OCI-LY1 (cell line): ENCODE measurements around the gene RBM24.

Experiments
- H2AFZ ChIP-seq: fragments of 200-600 bp; sonication (generic), shearing (Covaris generic); 2 replicates; pipeline ENCODE4 v1.6.0; 2014; ENCODE audit warnings: antibody characterized with exemption, mild to moderate bottlenecking, low read length
- H3F3A ChIP-seq: fragments of 200-600 bp; sonication (generic), shearing (Covaris generic); 2 replicates; pipeline ENCODE4 v1.6.0; 2014; ENCODE audit warnings: mild to moderate bottlenecking, antibody characterized with exemption, low read length, moderate library complexity; ENCODE audit not compliant: insufficient read depth
- H3K27ac ChIP-seq: fragments of 200-600 bp; sonication (generic); 2 replicates; pipeline ENCODE4 v1.5.1; 2014; ENCODE audit warnings: low read length, mixed run types, mild to moderate bottlenecking, low read depth; ENCODE audit not compliant: poor library complexity, severe bottlenecking
- H3K27me3 ChIP-seq: fragments of 200-600 bp; sonication (generic); 2 replicates; pipeline ENCODE4 v1.6.0; 2014; ENCODE audit warnings: antibody characterized with exemption, mild to moderate bottlenecking, low read length, moderate library complexity; ENCODE audit not compliant: insufficient read depth
- H3K36me3 ChIP-seq: fragments of 200-600 bp; sonication (generic); 2 replicates; pipeline ENCODE4 v1.6.1; 2014; ENCODE audit warnings: mild to moderate bottlenecking, antibody characterized with exemption, low read length, moderate library complexity, mixed read lengths; ENCODE audit not compliant: insufficient read depth
- H3K4me1 ChIP-seq: fragments of 200-600 bp; sonication (generic); 2 replicates; pipeline ENCODE4 v1.5.1; 2014; ENCODE audit warnings: mild to moderate bottlenecking, low read length, moderate library complexity; ENCODE audit not compliant: insufficient read depth, severe bottlenecking
- H3K4me2 ChIP-seq: fragments of 200-600 bp; sonication (generic), shearing (Covaris generic); 2 replicates; pipeline ENCODE4 v1.6.1; 2014; ENCODE audit warnings: low read length
- H3K4me3 ChIP-seq: fragments of 200-600 bp; sonication (generic); 2 replicates; pipeline ENCODE4 v1.5.1; 2014; ENCODE audit warnings: low read length, low read depth, mild to moderate bottlenecking, mixed read lengths; ENCODE audit not compliant: poor library complexity, severe bottlenecking
- H3K79me2 ChIP-seq: fragments of 200-600 bp; shearing (Covaris generic); 2 replicates; pipeline ENCODE4 v1.6.1; 2016; ENCODE audit warnings: mixed run types, low read length, mixed read lengths; ENCODE audit not compliant: insufficient read depth
- H3K9ac ChIP-seq: fragments of 200-600 bp; sonication (generic), shearing (Covaris generic); 2 replicates; pipeline ENCODE4 v1.6.1; 2014; ENCODE audit warnings: mild to moderate bottlenecking, low read length, mixed read lengths
- H3K9me2 ChIP-seq: fragments of 200-600 bp; sonication (generic), shearing (Covaris generic); 2 replicates; pipeline ENCODE4 v1.6.1; 2014; ENCODE audit warnings: low read depth, mild to moderate bottlenecking, low read length, mixed read lengths
- H3K9me3 ChIP-seq: fragments of 200-600 bp; shearing (Covaris generic); 2 replicates; pipeline ENCODE4 v1.6.1; 2014; ENCODE audit warnings: low read length, mixed read lengths
- H4K20me1 ChIP-seq: fragments of 200-600 bp; sonication (generic), shearing (Covaris generic); 2 replicates; pipeline ENCODE4 v1.6.0; 2016; ENCODE audit warnings: mild to moderate bottlenecking, low read length; ENCODE audit not compliant: insufficient read depth
- EZH2 ChIP-seq: fragments of 200-600 bp; sonication (generic), shearing (Covaris generic); IDR thresholded peaks from 2 replicates; pipeline ENCODE4 v1.8.0; 2017; ENCODE audit warnings: borderline replicate concordance, mixed run types, mild to moderate bottlenecking, antibody characterized with exemption, low read length, moderate library complexity, mixed read lengths
- TF ChIP-seq, protein P1 (sequence below): fragments of 200-600 bp; sonication (generic), shearing (Covaris generic); IDR thresholded peaks from 2 replicates; pipeline ENCODE4 v1.5.1; 2017; ENCODE audit warnings: mild to moderate bottlenecking, antibody characterized with exemption, low read length, moderate library complexity, mixed read lengths

The RBM24 gene

DNA sequence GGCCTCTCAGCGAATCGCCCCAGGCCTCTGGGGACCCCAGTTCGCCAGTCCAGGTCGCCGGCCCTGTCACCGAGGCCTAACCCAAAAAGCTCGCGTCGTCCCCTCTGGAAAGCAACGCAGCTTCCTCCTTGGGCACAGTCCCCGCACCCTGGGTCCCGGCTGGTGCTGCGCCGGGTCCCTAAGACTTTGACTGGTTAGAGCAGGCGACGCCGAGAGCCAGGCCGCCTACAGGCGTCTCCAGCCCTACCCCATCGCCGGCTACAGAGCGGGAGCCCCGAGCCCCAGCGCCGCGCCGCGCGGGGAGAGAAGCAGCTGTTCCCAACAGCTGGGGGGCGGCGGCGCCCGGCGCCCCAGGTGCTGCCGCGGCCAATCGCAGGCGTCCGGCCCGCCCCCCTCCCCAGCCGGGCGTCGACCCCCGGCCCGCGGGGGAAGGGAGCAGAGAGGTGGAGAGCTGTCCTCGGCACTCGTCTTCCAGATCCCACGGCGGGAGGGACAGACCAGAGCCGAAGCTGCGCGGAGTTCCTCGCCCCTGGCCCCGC lies 540 bp upstream of the RBM24 start:
- H4K20me1 ChIP-seq, result no peaks in the 10 kb centered on the region
- TF ChIP-seq, protein P1, sequence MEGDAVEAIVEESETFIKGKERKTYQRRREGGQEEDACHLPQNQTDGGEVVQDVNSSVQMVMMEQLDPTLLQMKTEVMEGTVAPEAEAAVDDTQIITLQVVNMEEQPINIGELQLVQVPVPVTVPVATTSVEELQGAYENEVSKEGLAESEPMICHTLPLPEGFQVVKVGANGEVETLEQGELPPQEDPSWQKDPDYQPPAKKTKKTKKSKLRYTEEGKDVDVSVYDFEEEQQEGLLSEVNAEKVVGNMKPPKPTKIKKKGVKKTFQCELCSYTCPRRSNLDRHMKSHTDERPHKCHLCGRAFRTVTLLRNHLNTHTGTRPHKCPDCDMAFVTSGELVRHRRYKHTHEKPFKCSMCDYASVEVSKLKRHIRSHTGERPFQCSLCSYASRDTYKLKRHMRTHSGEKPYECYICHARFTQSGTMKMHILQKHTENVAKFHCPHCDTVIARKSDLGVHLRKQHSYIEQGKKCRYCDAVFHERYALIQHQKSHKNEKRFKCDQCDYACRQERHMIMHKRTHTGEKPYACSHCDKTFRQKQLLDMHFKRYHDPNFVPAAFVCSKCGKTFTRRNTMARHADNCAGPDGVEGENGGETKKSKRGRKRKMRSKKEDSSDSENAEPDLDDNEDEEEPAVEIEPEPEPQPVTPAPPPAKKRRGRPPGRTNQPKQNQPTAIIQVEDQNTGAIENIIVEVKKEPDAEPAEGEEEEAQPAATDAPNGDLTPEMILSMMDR, result no peak
- no peak for TF ChIP-seq EZH2
- no peak overlapping the region for H3K4me3 ChIP-seq
- no peak overlapping the region for H2AFZ ChIP-seq
- no peaks in the 10 kb centered on the region for H3K27me3 ChIP-seq
- H3K4me2 ChIP-seq, result no peak overlapping the region
- H3K79me2 ChIP-seq, result no peaks in the 10 kb centered on the region
- H3K9me3 ChIP-seq, result no peaks in the 10 kb centered on the region
- no peaks in the 10 kb centered on the region for H3F3A ChIP-seq
- no peak overlapping the region for H3K27ac ChIP-seq
- no peaks in the 10 kb centered on the region for H3K36me3 ChIP-seq
- no peak overlapping the region for H3K9ac ChIP-seq
- H3K9me2 ChIP-seq, result no peaks in the 10 kb centered on the region
- H3K4me1 ChIP-seq, result no peaks in the 10 kb centered on the region

DNA sequence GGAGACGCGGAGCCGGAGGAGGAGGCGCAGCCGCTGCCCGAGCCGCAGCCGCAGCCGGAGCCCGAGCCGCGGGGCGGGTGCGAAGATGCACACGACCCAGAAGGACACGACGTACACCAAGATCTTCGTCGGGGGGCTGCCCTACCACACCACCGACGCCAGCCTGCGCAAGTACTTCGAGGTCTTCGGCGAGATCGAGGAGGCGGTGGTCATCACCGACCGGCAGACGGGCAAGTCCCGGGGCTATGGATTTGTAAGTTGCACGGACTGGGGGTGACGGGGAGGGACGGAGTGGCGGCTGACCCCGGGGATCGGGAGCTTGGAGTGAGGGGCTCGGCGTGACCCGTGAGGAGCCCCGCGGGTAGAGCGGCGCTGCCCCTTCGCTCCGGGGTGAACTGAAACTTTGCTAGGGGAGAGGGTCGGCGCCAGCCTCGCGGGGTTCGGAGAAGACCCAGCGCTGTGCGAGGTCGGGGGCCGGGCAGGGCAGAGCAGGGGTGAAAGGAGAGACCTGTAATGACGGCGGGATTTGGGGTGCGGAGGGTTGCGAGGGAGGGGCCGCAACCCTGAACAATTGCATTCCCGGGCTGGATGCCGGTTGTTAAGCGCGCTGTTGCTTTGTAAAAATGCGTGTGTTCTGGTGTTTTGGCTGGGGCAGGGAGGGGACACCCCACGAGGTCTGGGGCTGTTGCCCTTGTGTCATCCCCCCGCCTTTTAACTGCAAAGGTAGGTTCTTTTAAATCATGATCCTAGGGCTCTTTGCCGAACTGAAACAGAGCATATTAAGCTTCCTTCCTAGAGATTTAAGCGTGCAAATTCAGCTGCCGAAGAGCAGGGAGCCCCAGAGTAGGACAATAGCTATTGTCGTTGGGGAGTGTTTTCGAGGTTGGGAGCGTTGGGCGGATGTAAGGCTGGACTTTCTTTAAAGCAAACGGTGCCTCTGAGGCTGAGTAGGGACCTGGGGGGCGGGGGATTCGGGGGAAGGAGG lies 628 bp downstream of the RBM24 start:
- Histone ChIP-seq H3K36me3 (no peaks in the 10 kb centered on the region), H3K79me2 (no peaks in the 10 kb centered on the region), H3K9me3 (no peaks in the 10 kb centered on the region), H2AFZ (no peak overlapping the region), H3K27me3 (no peaks in the 10 kb centered on the region), H4K20me1 (no peaks in the 10 kb centered on the region), H3K4me3 (no peak overlapping the region), H3K27ac (no peak overlapping the region), H3K4me2 (no peak overlapping the region), H3K4me1 (no peaks in the 10 kb centered on the region), H3K9ac (no peak overlapping the region), H3F3A (no peaks in the 10 kb centered on the region), H3K9me2 (no peaks in the 10 kb centered on the region)
- no peak for TF ChIP-seq EZH2

DNA sequence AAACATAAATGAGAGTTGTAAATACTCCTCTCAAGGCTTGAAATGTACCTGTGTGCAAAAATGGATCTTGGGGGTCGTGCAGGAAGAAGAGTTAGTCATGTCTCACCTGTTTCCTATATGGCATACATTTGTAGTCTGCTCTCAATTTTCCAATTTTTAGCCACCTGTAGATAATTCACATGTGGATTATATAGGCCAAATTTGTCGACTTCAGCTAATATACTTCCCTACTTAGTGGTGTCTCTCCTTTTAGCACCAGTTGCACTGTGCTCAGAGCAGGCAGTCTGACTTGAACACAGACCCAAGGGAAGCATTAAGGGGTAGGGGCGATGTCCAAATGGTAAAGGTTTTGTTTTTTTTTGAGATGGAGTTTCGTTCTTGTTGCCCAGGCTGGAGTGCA lies 1.9 kb downstream of the RBM24 start:
- no peak overlapping the region for H2AFZ ChIP-seq
- no peak overlapping the region for H3K27ac ChIP-seq
- no peaks in the 10 kb centered on the region for H3K27me3 ChIP-seq
- no peaks in the 10 kb centered on the region for H3F3A ChIP-seq
- H3K4me2 ChIP-seq, result no peak overlapping the region
- H3K9me3 ChIP-seq, result no peaks in the 10 kb centered on the region
- no peak overlapping the region for H3K9ac ChIP-seq
- H3K4me3 ChIP-seq, result no peak overlapping the region
- no peaks in the 10 kb centered on the region for H3K9me2 ChIP-seq
- no peaks in the 10 kb centered on the region for H3K4me1 ChIP-seq
- no peaks in the 10 kb centered on the region for H4K20me1 ChIP-seq
- H3K79me2 ChIP-seq, result no peaks in the 10 kb centered on the region
- TF ChIP-seq, protein P1, result no peak
- no peak for TF ChIP-seq EZH2
- H3K36me3 ChIP-seq, result no peaks in the 10 kb centered on the region
